Measurements from ENCODE around the gene ZFHX3. TPM values are rescaled to one million over a fixed set of nuclear protein-coding genes. Genes with fewer than 3 reads are reported as not detected.

ZFHX3 gene
- total and polyA plus RNA-seq, 2 donors (not counting 3 experiments of a cell fraction or from before 2014, with no cell fraction given), result 3.7 to 18.8 TPM

DNA sequence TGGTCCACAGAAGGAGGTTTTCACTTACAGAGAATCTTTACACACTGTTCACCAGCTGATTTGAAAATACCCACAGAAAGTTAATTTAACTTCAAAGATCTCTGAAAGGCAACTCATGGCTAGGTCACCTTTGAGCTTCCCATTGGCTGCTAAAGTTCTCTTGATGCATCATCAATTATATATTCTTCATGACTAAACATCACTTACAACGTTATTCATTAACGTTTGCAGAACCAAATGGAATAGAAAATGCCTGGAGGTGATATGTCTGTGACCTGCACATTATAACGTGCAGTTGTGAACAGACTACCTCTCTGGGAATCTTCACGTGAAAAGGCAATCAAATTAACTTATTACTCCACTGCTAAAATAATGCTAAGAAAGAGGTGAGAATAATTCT is 238.5 kb downstream of the ZFHX3 start:
- Histone ChIP-seq H2AFZ (ENCODE audit: low read depth, low read length) (no peak overlapping the region), H3K4me1 (ENCODE audit: control insufficient read depth, extremely low read depth, insufficient read depth, low read length) (no peaks in the 10 kb centered on the region), H3K9ac (replicated peaks; ENCODE audit: extremely low read depth, insufficient read depth, low read length) (no peak overlapping the region), H4K20me1 (replicated peaks; ENCODE audit: control insufficient read depth, extremely low read depth, insufficient read depth, low read length) (no peaks in the 10 kb centered on the region), H3K36me3 (ENCODE audit: control insufficient read depth in 2 of 2, extremely low read depth in 1 of 2, insufficient read depth in 2 of 2, low read length in 2 of 2) (peaks cover 0 to 8% of the 10 kb centered on the region in 2 experiments), H3K9me3 (replicated peaks; ENCODE audit: control insufficient read depth, insufficient read depth, low read length) (no peaks in the 10 kb centered on the region), H3K4me2 (ENCODE audit: insufficient read depth, low read length) (no peak overlapping the region), H3K79me2 (ENCODE audit: control insufficient read depth, insufficient read depth, low read length) (no peaks in the 10 kb centered on the region), H3K9me1 (replicated peaks; ENCODE audit: control insufficient read depth, extremely low read depth, insufficient read depth, low read length) (no peaks in the 10 kb centered on the region), H3K27me3 (ENCODE audit: control insufficient read depth in 2 of 2, insufficient read depth in 2 of 2, low read length in 2 of 2) (no peaks in the 10 kb centered on the region), H3K27ac (ENCODE audit: insufficient read depth, low read depth, low read length) (no peak overlapping the region), H3K4me3 (replicated peaks in 1 of 3; ENCODE audit: insufficient read depth in 1 of 3, low read depth in 1 of 3, low read length in 3 of 3) (no peak overlapping the region)
- dilution Hi-C loops (cut with MboI; ENCODE audit: extremely low pct_ligation_motif_present, low sequenced_read_pairs) (no loop called here), intact Hi-C loops (cut with micrococcal nuclease) (no loop called here)
- FAIRE-seq (no peak), DNase-seq (ENCODE audit: low read depth, low spot score) (no peak)
- no TSS peak for BruUV-seq (replicated peaks)
- CTCF ChIA-PET, result interaction anchor here (1.0 kb wide), 1 partner anchor 23 kb away, joined by 5 read pairs; no protein-coding TSS in a partner anchor
- POLR2A ChIA-PET, result no interaction called here
- TF ChIP-seq POLR2AphosphoS5 (IDR thresholded peaks at IDR 0.05; ENCODE audit: insufficient read depth, low read depth, low read length) (no peak), MYC (IDR thresholded peaks at IDR 0.05; ENCODE audit: low read depth, low read length) (no peak), GATA2 (IDR thresholded peaks at IDR 0.05; ENCODE audit: insufficient read depth, insufficient read length, low read depth, low read length) (no peak), JUN (IDR thresholded peaks at IDR 0.05; ENCODE audit: borderline replicate concordance, insufficient read depth, insufficient read length, low read depth) (no peak), FOS (IDR thresholded peaks at IDR 0.05; ENCODE audit: borderline replicate concordance, insufficient read depth, low read length) (no peak), EZH2 (IDR thresholded peaks at IDR 0.05; ENCODE audit: borderline replicate concordance, low read depth, low read length, severe bottlenecking) (no peak), POLR2A (IDR thresholded peaks at IDR 0.05; ENCODE audit: low read depth, low read length) (no peak)
- TF ChIP-seq, protein P1, sequence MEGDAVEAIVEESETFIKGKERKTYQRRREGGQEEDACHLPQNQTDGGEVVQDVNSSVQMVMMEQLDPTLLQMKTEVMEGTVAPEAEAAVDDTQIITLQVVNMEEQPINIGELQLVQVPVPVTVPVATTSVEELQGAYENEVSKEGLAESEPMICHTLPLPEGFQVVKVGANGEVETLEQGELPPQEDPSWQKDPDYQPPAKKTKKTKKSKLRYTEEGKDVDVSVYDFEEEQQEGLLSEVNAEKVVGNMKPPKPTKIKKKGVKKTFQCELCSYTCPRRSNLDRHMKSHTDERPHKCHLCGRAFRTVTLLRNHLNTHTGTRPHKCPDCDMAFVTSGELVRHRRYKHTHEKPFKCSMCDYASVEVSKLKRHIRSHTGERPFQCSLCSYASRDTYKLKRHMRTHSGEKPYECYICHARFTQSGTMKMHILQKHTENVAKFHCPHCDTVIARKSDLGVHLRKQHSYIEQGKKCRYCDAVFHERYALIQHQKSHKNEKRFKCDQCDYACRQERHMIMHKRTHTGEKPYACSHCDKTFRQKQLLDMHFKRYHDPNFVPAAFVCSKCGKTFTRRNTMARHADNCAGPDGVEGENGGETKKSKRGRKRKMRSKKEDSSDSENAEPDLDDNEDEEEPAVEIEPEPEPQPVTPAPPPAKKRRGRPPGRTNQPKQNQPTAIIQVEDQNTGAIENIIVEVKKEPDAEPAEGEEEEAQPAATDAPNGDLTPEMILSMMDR (IDR thresholded peaks at IDR 0.05; ENCODE audit: extremely low read depth in 1 of 2, insufficient read depth in 1 of 2, low read depth in 1 of 2, low read length in 2 of 2), result no peak
- TF ChIP-seq, protein P2, sequence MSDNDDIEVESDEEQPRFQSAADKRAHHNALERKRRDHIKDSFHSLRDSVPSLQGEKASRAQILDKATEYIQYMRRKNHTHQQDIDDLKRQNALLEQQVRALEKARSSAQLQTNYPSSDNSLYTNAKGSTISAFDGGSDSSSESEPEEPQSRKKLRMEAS (IDR thresholded peaks at IDR 0.05; ENCODE audit: insufficient read depth, insufficient read length), result no peak

All from endothelial cell of umbilical vein (primary cell).